Lower leg skin (tissue), 3 donors: ENCODE results near the gene RERE.

Source experiments
- POLR2A ChIP-seq, 2 donors: fragments of 450-650 bp; IDR thresholded peaks; one replicate each; pipeline ENCODE4 v1.6.1; 2016 to 2017; ENCODE audit warnings: antibody characterized with exemption in 2 of 2, mild to moderate bottlenecking in 1 of 2, moderate library complexity in 1 of 2
- TF ChIP-seq, protein P1 (sequence below), 3 donors: fragments of 450-650 bp; IDR thresholded peaks; one replicate each; pipeline ENCODE4 v1.5.1; 2016; ENCODE audit warnings: antibody characterized with exemption in 3 of 3, mild to moderate bottlenecking in 3 of 3, moderate library complexity in 2 of 3

DNA sequence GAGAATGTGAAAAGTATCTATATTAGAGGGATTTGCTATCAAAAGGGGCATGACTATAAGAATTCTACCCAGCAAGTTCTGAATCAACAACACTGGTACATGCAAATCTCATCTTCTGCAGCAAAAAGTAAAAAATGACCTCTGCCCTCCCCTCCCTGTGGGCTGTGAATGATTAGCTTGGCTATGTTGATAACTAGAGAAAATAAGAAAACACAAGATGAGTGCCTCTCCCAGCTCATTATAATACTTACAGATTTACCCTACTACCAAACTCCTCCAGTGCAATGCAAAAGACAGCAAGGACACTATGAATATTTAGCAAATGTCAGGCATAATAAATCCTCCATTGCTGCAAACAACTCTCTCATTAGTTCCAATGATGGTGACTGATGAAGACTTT lies 397.1 kb downstream of the RERE start:
- TF ChIP-seq, protein P1, sequence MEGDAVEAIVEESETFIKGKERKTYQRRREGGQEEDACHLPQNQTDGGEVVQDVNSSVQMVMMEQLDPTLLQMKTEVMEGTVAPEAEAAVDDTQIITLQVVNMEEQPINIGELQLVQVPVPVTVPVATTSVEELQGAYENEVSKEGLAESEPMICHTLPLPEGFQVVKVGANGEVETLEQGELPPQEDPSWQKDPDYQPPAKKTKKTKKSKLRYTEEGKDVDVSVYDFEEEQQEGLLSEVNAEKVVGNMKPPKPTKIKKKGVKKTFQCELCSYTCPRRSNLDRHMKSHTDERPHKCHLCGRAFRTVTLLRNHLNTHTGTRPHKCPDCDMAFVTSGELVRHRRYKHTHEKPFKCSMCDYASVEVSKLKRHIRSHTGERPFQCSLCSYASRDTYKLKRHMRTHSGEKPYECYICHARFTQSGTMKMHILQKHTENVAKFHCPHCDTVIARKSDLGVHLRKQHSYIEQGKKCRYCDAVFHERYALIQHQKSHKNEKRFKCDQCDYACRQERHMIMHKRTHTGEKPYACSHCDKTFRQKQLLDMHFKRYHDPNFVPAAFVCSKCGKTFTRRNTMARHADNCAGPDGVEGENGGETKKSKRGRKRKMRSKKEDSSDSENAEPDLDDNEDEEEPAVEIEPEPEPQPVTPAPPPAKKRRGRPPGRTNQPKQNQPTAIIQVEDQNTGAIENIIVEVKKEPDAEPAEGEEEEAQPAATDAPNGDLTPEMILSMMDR (IDR thresholded peaks at IDR 0.05), result no peak
- no peak for TF ChIP-seq POLR2A (IDR thresholded peaks at IDR 0.05)
